Measurements from ENCODE around the gene ZBTB5.
"Not testable (repeated sequence)": the region's sequence is repeated elsewhere in the genome, so short reads cannot be mapped to it uniquely, and the experiment has no call there.

The ZBTB5 gene

DNA sequence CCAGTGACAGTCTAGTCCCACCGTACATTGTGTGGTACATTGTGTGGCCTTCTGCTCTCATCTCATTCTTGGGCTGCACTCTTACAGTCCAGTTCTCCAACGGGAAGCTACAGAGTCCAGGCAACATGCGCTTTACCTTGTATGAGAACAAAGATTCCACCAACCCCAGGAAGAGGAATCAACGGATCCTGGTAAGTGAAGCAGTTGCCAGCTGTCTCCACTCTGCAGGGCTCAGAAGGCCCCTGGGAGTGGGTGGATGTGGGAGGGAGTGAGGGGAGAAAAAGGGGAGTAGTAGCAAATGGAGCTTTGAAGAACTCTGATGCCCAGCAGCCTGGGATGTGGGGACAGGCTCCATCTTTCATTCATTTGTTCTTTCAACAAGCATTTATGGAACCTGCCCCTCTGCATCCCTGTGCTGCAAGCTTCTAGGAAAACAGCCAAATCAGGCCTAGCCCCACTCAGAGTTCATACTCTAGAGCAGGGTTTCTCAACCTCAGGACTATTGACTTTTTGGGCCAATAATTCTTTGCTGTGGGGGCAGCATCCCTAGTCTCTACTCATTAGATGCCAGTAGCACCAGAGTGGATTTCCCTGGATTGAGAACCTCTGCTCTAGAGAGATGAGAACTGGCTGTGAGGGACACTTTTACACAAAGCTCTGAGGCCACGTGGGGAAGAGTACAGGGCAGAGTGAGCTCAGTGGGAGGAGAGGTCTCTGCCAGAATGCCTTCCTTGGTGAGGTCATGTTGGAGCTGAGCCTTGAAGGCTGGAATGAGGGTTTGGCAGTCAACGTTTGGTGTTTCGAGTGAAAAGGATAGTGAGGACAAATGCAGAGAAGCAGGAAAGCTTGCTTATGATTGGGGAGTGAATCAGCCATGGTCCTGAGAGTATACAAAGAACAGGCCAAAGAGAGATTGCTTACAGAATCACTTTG lies 21.6 kb upstream of the ZBTB5 start:
- DNase-seq (ENCODE audit: extremely low read depth in 1 of 2, low read depth in 1 of 2), result no peak

DNA sequence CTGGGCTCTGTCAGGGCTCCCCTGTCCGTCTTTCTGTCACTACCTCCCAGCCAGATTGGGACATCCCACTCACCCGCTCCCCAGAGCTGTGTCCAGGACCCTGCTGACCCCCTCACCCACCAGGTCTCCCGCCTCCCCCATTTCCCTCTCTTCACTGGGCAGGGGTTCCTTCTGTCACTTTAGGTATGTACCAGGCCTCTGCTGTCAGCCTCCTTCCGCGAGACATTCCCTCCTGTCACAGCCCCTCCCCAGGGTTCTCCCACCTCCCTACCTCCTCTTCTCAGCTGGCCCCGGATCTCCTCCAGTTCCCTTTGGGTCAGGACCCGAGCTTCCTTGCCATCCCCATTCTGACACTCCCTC lies 21.0 kb upstream of the ZBTB5 start:
- DNase-seq (ENCODE audit: extremely low read depth in 1 of 2, low read depth in 1 of 2), result no peak

DNA sequence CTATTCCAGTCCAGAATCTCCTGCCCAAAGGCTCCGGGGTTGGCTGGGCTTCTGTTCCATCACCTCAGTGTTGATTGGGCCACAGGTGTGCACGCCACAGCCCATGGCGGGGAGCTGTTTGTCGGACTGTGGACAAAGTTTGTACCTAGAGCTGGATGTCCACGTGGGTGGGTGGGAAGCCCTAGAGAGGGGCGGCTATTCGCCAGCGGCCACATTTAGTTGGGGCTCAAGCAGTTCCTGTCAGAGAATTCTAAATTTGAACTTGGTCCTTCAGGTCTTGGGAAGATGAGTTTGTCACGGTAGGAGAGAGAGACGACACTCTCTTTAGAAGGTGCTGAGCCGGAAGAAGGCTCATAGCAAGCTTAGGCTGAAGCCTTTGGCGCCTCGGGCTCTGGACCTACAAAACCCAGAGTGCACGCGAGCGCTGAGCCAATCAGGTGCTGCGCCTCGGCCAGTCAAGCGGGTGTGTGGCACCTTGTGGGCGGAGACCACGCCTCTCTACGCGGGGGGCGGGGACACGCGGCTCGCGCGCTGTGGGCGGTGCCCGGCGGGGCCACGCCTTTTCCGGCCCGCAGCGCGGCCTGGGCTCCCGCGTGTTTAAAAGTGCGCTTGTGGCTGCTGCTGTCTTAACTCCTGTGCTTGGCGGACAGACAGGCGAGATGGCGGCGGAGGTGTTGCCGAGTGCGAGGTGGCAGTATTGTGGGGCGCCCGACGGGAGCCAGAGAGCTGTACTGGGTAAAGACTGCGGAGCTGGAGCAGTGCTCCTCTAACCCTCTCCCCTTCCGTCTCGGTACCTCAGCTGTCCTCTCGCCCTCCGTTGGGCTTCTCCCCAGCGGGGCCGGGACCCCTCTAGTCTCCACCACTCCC lies 20.4 kb upstream of the ZBTB5 start, which contains the start of gene POLR1E:
POLR1E (plus strand) TSS at position 560 of the 867 bp plus-strand sequence; CDS start at position 660, 100 bp downstream.
- DNase-seq (ENCODE audit: extremely low read depth in 1 of 2, low read depth in 1 of 2), result peak; percentile 92 to 94

DNA sequence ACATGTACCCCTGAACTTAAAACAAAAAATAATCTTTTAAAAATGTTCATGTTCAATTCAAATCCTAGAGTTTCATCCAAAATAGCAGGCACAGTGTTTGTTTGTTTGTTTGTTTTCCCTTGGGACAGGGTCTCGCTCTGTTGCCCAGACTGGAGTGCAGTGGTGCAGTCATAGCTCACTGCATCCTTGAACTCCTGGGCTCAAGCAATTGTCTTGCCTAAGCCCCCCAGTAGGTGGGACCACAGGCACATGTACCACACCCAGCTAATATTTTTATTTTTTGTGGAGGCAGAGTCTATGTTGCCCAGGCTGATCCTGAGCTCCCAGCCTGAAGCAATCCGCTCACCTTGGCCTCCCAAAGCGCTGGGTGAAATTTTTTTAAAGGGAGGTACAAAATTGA lies 15.5 kb upstream of the ZBTB5 start:
- DNase-seq (ENCODE audit: extremely low read depth in 1 of 2, low read depth in 1 of 2), result no peak

DNA sequence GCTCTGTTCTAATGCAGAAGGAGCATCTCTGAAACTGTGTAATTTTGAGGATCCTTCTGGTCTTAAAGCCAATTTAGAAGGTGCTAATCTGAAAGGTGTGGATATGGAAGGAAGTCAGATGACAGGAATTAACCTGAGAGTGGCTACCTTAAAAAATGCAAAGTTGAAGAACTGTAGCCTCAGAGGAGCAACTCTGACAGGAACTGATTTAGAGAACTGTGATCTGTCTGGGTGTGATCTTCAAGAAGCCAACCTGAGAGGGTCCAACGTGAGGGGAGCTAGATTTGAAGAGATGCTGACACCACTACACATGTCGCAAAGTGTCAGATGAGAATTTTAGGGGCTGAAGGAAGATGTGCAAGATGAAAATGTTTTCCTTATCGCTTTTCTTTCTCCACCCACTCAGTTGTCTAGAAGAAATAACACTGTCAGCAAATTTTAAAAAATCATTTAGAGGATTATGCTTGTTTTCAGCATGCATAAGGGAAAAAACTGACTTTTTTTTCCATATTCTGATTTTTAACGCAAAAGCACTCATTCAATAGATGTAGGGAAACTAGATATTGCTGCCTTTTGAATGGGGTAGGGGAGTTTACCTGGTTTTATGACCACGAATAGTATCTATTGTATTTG lies 12.9 kb upstream of the ZBTB5 start:
- DNase-seq (ENCODE audit: extremely low read depth in 1 of 2, low read depth in 1 of 2), result not testable (repeated sequence)

DNA sequence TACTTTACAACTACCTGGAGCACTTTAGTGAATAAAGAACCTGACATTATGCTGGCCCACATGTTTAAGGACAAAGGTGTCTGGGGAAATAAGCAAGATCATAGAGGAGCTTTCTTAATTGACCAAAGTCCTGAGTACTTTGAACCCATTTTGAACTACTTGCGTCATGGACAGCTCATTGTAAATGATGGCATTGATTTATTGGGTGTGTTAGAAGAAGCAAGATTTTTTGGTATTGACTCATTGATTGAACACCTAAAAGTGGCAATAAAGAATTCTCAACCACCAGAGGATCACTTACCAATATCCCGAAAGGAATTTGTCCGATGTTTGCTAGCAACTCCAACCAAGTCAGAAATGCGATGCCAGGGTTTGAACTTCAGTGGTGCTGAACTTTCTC lies 12.2 kb upstream of the ZBTB5 start:
- not testable (repeated sequence) for DNase-seq (ENCODE audit: extremely low read depth in 1 of 2, low read depth in 1 of 2)

DNA sequence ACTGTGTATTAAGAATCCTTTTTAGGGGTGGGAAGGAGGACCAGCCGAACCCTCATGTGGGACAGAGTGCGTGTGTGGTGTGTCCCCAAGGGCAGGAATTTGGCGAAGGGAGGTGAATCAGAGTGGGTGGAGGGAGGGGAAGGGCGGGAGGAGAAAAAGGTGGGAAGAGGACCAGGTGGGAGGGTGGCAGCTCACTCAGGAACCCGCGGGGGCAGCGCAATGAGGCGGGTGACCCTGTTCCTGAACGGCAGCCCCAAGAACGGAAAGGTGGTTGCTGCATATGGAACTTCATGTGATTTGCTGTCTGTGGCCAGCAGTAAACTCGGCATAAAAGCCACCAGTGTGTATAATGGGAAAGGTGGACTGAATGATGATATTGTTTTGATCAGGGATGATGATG lies 11.7 kb upstream of the ZBTB5 start:
- no peak for DNase-seq (ENCODE audit: extremely low read depth in 1 of 2, low read depth in 1 of 2)

DNA sequence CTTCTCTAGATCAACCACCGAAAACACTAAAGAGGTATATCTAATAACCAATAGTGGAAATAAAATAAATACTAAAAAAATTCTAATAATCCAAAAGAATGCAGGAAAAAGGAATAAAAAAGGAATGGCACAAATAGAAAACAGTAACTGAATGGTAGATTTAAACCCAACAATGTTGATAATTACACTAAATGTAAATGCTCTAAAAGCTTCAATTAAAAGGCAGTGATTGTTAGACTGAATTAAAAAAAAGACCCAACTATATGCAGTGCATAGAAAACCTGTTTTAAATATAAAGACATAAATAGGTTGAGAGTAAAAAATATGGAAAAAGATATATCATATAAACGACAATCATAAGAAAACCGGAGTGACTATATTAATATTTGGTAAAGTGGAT lies 9.2 kb upstream of the ZBTB5 start:
- no peak for DNase-seq (ENCODE audit: extremely low read depth in 1 of 2, low read depth in 1 of 2)

DNA sequence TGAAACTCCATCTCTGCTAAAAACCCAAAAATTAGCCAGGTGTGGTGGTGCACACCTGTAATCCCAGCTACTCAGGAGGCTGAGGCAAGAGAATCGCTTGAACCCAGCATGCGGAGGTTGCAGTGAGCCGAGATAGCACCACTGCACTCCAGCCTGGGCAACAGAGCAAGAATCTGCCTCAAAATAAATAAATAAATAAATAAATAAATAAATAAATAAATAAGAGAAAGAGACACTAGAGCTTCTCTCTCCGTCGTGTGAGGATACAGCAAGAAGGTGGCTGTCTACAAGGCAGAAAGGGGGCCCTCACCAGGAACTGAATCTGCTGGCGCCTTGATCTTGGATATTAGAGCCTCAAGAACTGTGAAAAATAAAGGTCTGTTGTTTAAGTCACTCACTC lies 8.7 kb upstream of the ZBTB5 start:
- not testable (repeated sequence) for DNase-seq (ENCODE audit: extremely low read depth in 1 of 2, low read depth in 1 of 2)

DNA sequence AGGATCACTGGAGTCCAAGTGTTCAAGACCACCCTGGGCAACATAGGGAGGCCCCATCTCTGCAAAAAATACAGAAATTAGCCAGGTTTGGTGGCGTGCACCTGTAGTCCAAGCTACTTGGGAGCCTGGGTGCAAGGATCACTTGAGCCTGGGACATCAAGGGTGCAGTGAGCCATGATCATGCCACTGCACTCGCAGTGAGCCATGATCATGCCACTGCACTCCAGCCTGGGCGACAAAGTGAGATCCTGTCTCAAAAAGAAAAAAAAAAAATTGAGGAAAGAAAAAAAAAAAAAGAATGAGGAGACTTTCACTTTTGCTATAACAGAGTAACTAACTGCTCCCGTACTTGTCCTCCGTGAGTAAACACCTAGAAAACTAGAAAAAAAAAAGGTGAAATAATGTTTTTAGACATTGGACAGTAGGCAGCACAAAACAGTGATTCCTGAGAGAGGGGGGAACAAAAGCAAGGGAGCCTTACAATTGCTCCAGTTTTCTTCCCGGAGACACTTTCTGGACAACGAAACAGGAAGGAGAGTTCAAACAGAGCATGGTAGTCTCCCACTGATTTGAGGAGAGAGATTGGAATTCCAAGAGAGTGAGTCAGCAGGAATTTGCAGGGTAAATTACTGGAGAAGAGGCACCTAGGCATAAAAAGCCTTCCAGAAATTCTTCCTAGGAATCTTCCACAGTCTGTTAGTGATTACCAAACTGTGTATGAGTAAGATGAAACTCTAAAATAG lies 6.9 kb upstream of the ZBTB5 start:
- DNase-seq (ENCODE audit: extremely low read depth in 1 of 2, low read depth in 1 of 2), result no peak

DNA sequence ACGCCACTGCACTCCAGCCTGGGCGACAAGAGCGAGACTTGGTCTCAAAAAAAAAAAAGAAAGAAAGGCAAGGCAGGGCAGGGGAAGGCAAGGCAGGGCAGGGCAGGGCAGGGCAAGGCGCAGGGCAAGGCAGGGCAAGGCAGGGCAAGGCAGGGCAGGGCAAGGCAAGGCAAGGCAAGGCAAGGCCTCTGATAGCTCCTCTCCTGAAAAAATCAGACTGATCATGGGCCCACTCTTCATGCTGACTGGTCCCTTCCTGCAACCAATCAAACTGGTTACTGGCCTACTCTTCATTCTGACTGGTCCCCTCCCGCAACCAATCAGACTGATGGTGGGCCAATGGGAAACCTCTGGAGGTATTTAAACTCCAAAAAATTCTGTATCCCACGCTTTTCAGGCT lies 3.4 kb upstream of the ZBTB5 start:
- DNase-seq (ENCODE audit: extremely low read depth in 1 of 2, low read depth in 1 of 2), result no peak

DNA sequence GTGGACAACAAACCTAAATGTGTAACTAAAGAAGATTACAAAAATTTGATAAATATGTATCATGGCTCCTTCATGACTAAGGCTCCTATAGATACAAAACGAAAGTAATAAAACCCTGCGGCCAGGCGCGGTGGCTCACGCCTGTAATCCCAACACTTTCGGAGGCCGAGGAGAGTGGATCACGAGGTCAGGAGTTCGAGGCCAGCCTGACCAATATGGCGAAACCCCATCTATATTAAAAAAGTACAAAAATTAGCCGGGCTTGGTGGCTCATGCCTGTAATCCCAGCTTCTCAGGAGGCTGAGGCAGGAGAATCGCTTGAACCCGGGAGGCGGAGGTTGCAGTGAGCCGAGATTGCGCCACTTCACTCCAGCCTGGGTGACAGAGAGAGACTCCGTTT lies 2.3 kb upstream of the ZBTB5 start:
- not testable (repeated sequence) for DNase-seq (ENCODE audit: extremely low read depth in 1 of 2, low read depth in 1 of 2)

DNA sequence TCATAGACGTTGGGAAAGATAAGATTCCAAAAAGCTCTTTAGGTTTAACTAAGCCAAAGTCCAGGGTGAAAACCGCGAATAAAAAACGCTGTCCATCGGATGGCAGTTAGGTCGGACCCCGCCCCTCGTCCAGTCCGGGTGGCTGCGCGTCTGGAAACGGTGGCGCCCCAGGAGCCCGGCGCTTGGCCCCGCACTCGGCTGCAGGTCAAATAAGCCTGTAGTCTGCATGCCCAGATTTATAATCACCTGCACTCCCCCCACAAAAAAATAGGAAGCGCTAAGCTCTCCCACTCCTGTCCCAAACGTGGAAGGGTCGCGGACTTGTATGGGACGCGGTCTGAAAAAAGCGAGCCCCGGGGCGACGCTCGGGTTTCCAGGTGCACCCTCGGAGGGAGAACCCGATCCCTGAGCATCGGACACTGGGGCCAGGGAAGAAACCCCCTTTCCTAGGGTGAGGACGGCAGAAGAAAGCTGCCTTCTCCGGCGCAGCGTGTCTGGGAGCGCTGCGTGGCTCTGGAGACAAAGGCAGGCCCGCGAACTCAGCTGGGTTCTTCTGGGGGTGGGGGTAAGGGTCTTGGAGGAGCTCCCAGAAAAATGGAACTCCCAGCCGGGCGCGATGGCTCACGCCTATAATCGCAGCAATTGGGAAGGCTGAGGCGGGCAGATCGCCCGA lies 923 bp upstream of the ZBTB5 start:
- DNase-seq (ENCODE audit: extremely low read depth in 1 of 2, low read depth in 1 of 2), result peak in 1 of 2 donors; percentile 20

DNA sequence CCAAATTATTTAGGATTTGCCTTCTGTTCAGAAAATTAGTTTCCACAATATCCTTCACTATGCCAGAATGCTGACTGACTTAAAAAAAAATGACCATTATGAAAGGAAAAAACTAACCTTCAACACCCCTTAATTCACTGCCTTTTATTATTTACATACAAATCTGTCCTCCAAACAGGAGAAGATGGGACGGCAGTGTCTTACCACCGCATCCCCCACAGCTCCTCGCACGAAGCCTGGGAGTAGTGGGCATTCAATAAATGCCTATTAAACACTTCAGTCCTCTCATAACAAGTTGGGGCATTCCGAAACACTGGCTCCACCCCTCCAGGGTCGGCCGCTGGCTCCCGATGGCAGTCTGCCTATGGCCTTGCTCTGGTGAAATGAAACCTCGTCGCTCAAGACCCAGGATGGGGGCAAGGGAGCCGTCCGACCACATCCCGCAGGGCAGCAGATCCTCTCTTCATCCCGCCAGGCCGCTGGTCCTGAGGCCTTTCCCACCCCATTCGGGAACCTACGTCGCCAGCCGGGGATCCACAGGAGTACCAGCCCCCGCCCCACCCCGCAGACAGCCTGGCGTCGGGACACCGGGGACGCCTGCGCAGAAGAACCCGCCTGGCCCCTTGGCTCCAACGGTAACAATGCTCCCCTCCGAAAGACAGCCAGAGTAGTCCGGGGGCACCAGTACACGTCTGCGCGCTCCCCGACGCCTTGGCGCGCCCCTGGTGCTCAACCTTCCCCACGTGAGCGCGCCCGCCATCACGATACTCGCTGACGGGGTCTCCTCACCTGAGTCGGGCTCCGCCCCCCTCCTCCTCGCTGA lies 613 bp downstream of the ZBTB5 start:
- DNase-seq (ENCODE audit: extremely low read depth in 1 of 2, low read depth in 1 of 2), result peak in 1 of 2 donors; percentile 44

DNA sequence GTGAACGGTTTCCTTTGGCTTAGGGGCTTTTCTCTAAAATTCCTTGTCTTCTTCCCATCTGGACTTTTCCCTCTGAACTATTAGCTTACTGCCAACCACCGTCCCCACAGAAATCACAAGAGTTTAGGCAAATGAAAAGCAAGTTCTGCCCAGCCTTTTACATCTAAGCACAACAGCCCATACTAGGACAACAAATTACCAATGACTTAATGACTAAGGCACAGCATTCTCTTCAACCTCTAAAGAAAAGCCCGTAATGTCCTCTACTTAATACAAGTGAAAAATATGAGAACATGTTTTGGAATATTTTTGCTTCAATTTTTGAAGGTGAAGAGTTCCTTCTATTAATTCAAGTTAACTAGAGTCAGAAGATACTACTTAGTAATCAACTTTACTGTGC lies 1.2 kb downstream of the ZBTB5 start:
- DNase-seq (ENCODE audit: extremely low read depth in 1 of 2, low read depth in 1 of 2), result no peak

DNA sequence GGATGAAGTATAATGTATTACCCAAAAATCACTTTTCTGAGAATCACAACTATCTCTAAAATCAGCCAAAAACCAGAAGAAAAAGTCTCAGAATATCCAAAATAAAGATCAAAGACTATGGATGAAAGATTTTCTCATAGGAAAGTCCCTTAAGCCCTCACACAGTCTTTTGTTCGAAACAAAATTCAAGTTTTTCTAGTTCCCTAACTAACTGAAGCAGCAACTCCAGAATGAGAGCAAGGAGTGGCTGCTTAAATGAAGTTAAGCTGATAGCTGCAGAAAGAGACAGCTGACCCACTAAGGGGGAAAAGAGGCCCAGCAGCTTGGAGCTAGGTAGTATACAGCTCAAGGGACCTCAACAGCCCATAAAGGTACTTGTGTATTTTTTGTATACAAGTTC lies 8.4 kb downstream of the ZBTB5 start:
- DNase-seq (ENCODE audit: extremely low read depth in 1 of 2, low read depth in 1 of 2), result no peak

DNA sequence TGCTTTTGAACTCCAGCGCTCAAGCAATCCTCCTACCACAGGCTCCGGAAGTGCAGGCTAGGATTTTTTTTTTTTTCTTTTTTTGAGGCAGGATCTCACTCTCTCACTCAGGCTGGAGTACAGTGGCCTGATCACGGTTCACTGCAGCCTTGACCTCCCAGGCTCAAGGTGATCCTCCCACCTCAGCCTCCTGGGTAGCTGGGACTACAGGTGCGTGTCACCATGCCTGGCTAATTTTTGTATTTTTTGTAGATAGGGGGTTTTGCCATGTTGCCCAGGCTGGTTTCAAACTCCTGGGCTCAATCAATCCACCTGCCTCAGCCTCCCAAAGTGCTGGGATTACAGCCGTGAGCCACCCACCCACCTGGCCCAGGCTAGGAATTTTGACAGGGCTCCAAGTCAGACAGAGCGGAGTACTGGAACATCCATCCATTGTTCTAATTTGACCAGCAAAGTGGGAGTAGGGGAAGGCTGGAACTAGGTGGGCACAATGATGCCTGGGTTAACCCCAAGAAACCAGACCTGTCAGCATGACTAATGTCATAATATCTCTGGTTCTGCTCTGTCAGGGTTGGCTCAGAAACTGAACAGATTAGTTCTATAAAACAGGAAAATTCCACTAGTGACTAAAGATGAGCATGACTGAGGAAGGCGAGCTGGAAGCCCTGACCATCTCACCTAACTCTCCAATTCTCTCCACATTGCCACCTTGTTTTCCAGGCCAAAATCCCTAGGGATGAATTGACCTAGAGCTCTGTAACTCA lies 9.2 kb downstream of the ZBTB5 start:
- DNase-seq (ENCODE audit: extremely low read depth in 1 of 2, low read depth in 1 of 2), result no peak

DNA sequence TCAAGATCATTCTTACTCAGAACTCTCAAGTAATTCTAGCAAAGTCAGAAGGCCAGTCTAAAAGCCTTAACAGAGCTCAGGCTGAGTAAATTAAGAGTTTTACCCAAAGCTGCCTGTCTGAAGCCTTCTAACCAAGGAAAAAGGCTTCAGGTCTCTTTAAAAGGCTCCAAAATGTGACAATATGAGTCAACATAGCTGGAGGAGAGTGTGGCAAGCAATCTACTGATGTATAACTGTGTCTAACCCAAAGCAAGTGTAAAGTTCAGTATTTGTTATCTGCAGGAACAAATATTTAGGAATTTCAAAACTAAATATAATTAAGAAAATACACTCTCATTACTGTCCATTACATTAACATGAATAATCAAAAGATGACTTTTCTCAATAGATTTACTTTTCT lies 11.0 kb downstream of the ZBTB5 start:
- no peak for DNase-seq (ENCODE audit: extremely low read depth in 1 of 2, low read depth in 1 of 2)
